GM18508 (cell line): Measurements from ENCODE around the gene XYLT1.

Experiments used
- ATAC-seq: cut with Tn5 transposase; IDR thresholded peaks from one replicate; pipeline ENCODE4 v1.9.1; 2021; ENCODE audit warnings: moderate number of reproducible peaks; ENCODE audit not compliant: insufficient read depth, unreplicated experiment

The XYLT1 gene

GRCh38 chr16:17246974-17247732, 223.6 kb downstream of the XYLT1 start:
- ATAC-seq, result no peak

- ATAC-seq, result no peak
Observed at GRCh38 chr16:17246268-17246885, 224.4 kb downstream of the XYLT1 start.

GRCh38 chr16:17245776-17246175, 225.0 kb downstream of the XYLT1 start:
- no peak for ATAC-seq

- no peak for ATAC-seq
Observed at GRCh38 chr16:17244872-17245551, 225.7 kb downstream of the XYLT1 start.

- ATAC-seq, result no peak
Observed at GRCh38 chr16:17241264-17241835, 229.4 kb downstream of the XYLT1 start.

- no peak for ATAC-seq
Observed at GRCh38 chr16:17238285-17239028, 232.3 kb downstream of the XYLT1 start.

- no peak for ATAC-seq
Observed at GRCh38 chr16:17237350-17237944, 233.3 kb downstream of the XYLT1 start.

GRCh38 chr16:17235147-17235815, 235.5 kb downstream of the XYLT1 start:
- ATAC-seq, result no peak

- no peak for ATAC-seq
Observed at GRCh38 chr16:17233318-17234002, 237.3 kb downstream of the XYLT1 start.

GRCh38 chr16:17232487-17232886, 238.3 kb downstream of the XYLT1 start:
- ATAC-seq, result no peak

- ATAC-seq, result no peak
Observed at GRCh38 chr16:17231972-17232371, 238.8 kb downstream of the XYLT1 start.

- no peak for ATAC-seq
Observed at GRCh38 chr16:17230932-17231581, 239.7 kb downstream of the XYLT1 start.

GRCh38 chr16:17229766-17230165, 241.0 kb downstream of the XYLT1 start:
- ATAC-seq, result no peak

- ATAC-seq, result no peak
Observed at GRCh38 chr16:17229131-17229530, 241.6 kb downstream of the XYLT1 start.

- no peak for ATAC-seq
Observed at GRCh38 chr16:17228708-17229055, 242.1 kb downstream of the XYLT1 start.

GRCh38 chr16:17228048-17228707, 242.6 kb downstream of the XYLT1 start:
- no peak for ATAC-seq

GRCh38 chr16:17227278-17227677, 243.5 kb downstream of the XYLT1 start:
- ATAC-seq, result no peak

- ATAC-seq, result no peak
Observed at GRCh38 chr16:17225541-17225940, 245.2 kb downstream of the XYLT1 start.
